T-cell (primary cell): ENCODE results near the gene ELK4. TPM values are rescaled to one million over a fixed set of nuclear protein-coding genes. Genes with fewer than 3 reads are reported as not detected.

ENCODE experiments used
- ATAC-seq, 4 experiments: fragments of 200-7000 bp in 3 of 4; fragments of 150-1000 bp in 1 of 4; cut with Tn5 transposase; replicated peaks in 1 of 4; 1 replicate in 3 of 4; 2 replicates in 1 of 4; pipeline ENCODE4 v1.10.0; 2021; ENCODE audit warnings: moderate library complexity in 3 of 4, mild to moderate bottlenecking in 2 of 4, moderate number of reproducible peaks in 1 of 4
- CTCF ChIA-PET, 2 donors: fragments of 300-600 bp; sonication (Branson Sonifier 250); formaldehyde crosslinking; loops; one replicate each; lab custom pipeline; 2022; ENCODE audit warnings: antibody characterized with exemption in 2 of 2; lab: Charles Lee
- POLR2A ChIA-PET, 2 donors: fragments of 300-600 bp; sonication (Branson Sonifier 250); formaldehyde crosslinking; loops; one replicate each; lab custom pipeline; 2022; ENCODE audit warnings: antibody characterized with exemption in 2 of 2; lab: Charles Lee
- DNase-seq, 35 experiments: peaks; one replicate each; pipeline versions ENCODE4 v3.0.0 to v3.0.0-alpha.2; 2013 to 2023
- H3K27ac ChIP-seq: one replicate; pipeline ENCODE4 v1.5.1; 2013; ENCODE audit warnings: low read length
- H3K27me3 ChIP-seq, 2 experiments: replicated peaks in 1 of 2; 1 replicate in 1 of 2; 2 replicates in 1 of 2; pipeline versions ENCODE4 v1.6.1 to v1.7.0; 2013; ENCODE audit warnings: low read length in 1 of 2, mixed read lengths in 1 of 2; ENCODE audit not compliant: control insufficient read depth in 2 of 2, insufficient read depth in 2 of 2; ENCODE audit errors: extremely low read depth in 1 of 2
- H3K36me3 ChIP-seq, 2 donors: 1 replicate in 1 of 2; 2 replicates in 1 of 2; pipeline versions ENCODE4 v1.6.1 to v1.7.0; 2013; ENCODE audit warnings: low read length in 1 of 2; ENCODE audit not compliant: control insufficient read depth in 2 of 2, insufficient read depth in 1 of 2; ENCODE audit errors: extremely low read depth in 1 of 2
- H3K4me1 ChIP-seq, 2 experiments: 1 replicate in 1 of 2; 2 replicates in 1 of 2; pipeline versions ENCODE4 v1.6.1 to v1.7.0; 2013; ENCODE audit warnings: low read length in 2 of 2, mixed read lengths in 1 of 2; ENCODE audit not compliant: insufficient read depth in 2 of 2, control insufficient read depth in 1 of 2; ENCODE audit errors: extremely low read depth in 1 of 2
- H3K4me3 ChIP-seq, 2 donors: 1 replicate in 1 of 2; 2 replicates in 1 of 2; pipeline versions ENCODE4 v1.5.1 to v1.7.0; 2013; ENCODE audit warnings: mild to moderate bottlenecking in 2 of 2, low read length in 1 of 2, moderate library complexity in 1 of 2; ENCODE audit not compliant: control insufficient read depth in 1 of 2; ENCODE audit errors: extremely low read depth in 1 of 2
- H3K9me3 ChIP-seq: 2 replicates; pipeline ENCODE4 v1.7.0; 2013
- H3K27ac Mint-ChIP-seq, 2 donors: one replicate each; pipeline ENCODE4 v1.8.0; 2020 to 2021; ENCODE audit warnings: mild to moderate bottlenecking in 2 of 2, mixed read lengths in 2 of 2
- H3K27me3 Mint-ChIP-seq, 2 donors: one replicate each; pipeline ENCODE4 v1.8.0; 2021 to 2022; ENCODE audit warnings: mixed read lengths in 2 of 2
- H3K36me3 Mint-ChIP-seq: one replicate; pipeline ENCODE4 v1.8.0; 2021; ENCODE audit warnings: mixed read lengths
- H3K4me1 Mint-ChIP-seq, 3 donors: one replicate each; pipeline ENCODE4 v1.8.0; 2020 to 2022; ENCODE audit warnings: mixed read lengths in 3 of 3, mild to moderate bottlenecking in 1 of 3
- H3K4me3 Mint-ChIP-seq, 3 donors: one replicate each; pipeline ENCODE4 v1.8.0; 2020 to 2022; ENCODE audit warnings: mild to moderate bottlenecking in 3 of 3, mixed read lengths in 3 of 3, moderate library complexity in 3 of 3
- H3K9me3 Mint-ChIP-seq, 3 donors: one replicate each; pipeline ENCODE4 v1.8.0; 2020 to 2022; ENCODE audit warnings: mixed read lengths in 3 of 3
- WGBS: methylation state at CpG from one replicate; pipeline ENCODE4 v1.1.5; 2013; ENCODE audit warnings: missing lambda C conversion rate; ENCODE audit not compliant: insufficient coverage; 5-methylcytosine and 5-hydroxymethylcytosine counted together
- total RNA-seq, 35 experiments: library from RNA in 6 of 35; stranded (reverse) in 6 of 35; fragments of 120-200 nt in 1 of 35; gene quantifications; one replicate each; pipeline versions ENCODE4 v1.2.1 to v1.2.4 and lab custom pipeline; 2013 to 2026

The ELK4 gene
- total RNA-seq, 5 donors from 2014 or later (not counting 1 experiment from before 2014, with no cell fraction given) = 131 to 185 (median 173) TPM

- Mint-ChIP-seq H3K27me3 (no peaks in the 10 kb centered on the region), H3K4me1 (peaks cover 30 to 39% (median 38%) of the 10 kb centered on the region in 3 donors), H3K27ac (no peak overlapping the region), H3K4me3 (no peak overlapping the region), H3K9me3 (no peaks in the 10 kb centered on the region), H3K36me3 (peaks cover 37% of the 10 kb centered on the region)
- DNase-seq = no peak
- ChIA-PET CTCF (no interaction called here), POLR2A (interaction anchor here in 1 of 2 donors (0.6 kb wide), 1 partner anchor 23 kb away, joined by 7 read pairs; no protein-coding TSS in a partner anchor)
- ATAC-seq = no peak
- Histone ChIP-seq H3K4me1 (peaks cover 0 to 6% of the 10 kb centered on the region in 2 experiments), H3K4me3 (no peak overlapping the region), H3K27me3 (no peaks in the 10 kb centered on the region), H3K9me3 (no peaks in the 10 kb centered on the region), H3K27ac (no peak overlapping the region), H3K36me3 (peaks cover 5 to 84% of the 10 kb centered on the region in 2 donors)
- WGBS = no CpG with 5 or more reads among the region's 3 CpGs
Measured at GRCh38 chr1:205619376-205619775, 12.4 kb downstream of the ELK4 start.

DNA sequence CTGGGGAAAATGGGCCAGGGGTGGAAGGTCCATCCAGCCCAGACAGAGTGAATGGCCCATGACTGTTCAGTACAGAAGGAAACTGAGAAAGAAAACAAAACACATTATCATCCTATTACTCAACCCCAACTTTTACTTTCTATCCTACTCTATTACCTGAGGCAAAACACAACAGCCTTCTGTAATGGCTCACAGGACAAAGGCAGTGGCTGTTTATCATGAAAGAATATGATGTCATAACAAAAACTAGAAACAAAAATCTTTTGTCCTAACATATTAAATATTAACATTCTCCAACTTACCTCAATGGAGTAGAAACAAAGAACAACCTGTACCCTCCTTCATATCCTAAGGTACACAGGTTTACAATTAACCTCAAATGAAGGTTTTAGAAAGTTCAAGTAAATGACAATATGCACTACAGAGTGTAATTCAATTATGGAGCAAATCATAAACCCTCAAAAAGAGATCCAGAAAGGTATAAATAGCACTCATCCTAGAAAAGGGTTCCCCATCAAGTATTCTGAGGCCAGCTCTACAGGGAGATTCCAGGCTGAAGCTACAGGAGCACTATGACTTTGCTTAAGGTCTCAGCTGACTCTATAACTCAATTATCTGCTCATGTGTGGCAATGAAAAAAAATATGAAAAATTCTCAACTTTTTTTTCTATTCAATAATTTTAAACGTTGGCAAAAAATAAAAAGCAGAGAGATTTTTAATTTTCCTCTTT, 15.1 kb downstream of the ELK4 start:
- H3K27me3 ChIP-seq = no peaks in the 10 kb centered on the region
- DNase-seq (no peak), ATAC-seq (no peak)
- H3K4me3 Mint-ChIP-seq = no peak overlapping the region
- H3K4me3 ChIP-seq = no peak overlapping the region
- ChIA-PET POLR2A (no interaction called here), CTCF (interaction anchor here in 1 of 2 donors (1.0 kb wide), 1 partner anchor 16 kb away, joined by 3 read pairs; no protein-coding TSS in a partner anchor)
- H3K36me3 Mint-ChIP-seq = peaks cover 45% of the 10 kb centered on the region
- H3K36me3 ChIP-seq = peaks cover 5 to 90% of the 10 kb centered on the region in 2 donors
- no CpG with 5 or more reads among the region's 1 CpG for WGBS
- no peak overlapping the region for H3K27ac Mint-ChIP-seq
- peaks cover under 1 to 14% of the 10 kb centered on the region in 2 experiments for H3K4me1 ChIP-seq
- peaks cover 37 to 44% (median 38%) of the 10 kb centered on the region in 3 donors for H3K4me1 Mint-ChIP-seq
- H3K27me3 Mint-ChIP-seq = no peaks in the 10 kb centered on the region
- no peak overlapping the region for H3K27ac ChIP-seq
- H3K9me3 Mint-ChIP-seq = no peaks in the 10 kb centered on the region
- no peaks in the 10 kb centered on the region for H3K9me3 ChIP-seq

GRCh38 chr1:205615789-205616188, 16.0 kb downstream of the ELK4 start:
- Mint-ChIP-seq H3K4me1 (peaks cover 44 to 51% (median 48%) of the 10 kb centered on the region in 3 donors), H3K36me3 (peaks cover 50% of the 10 kb centered on the region), H3K27ac (no peak overlapping the region), H3K4me3 (no peak overlapping the region), H3K9me3 (no peaks in the 10 kb centered on the region), H3K27me3 (no peaks in the 10 kb centered on the region)
- CTCF ChIA-PET = interaction anchor here in 1 of 2 donors (1.0 kb wide), 1 partner anchor 17 kb away, joined by 3 read pairs; no protein-coding TSS in a partner anchor
- ATAC-seq (no peak), DNase-seq (no peak)
- H3K9me3 ChIP-seq = no peaks in the 10 kb centered on the region
- H3K36me3 ChIP-seq = peaks cover 5 to 89% of the 10 kb centered on the region in 2 donors
- peaks cover 3 to 20% of the 10 kb centered on the region in 2 experiments for H3K4me1 ChIP-seq
- no CpG with 5 or more reads among the region's 1 CpG for WGBS
- no peaks in the 10 kb centered on the region for H3K27me3 ChIP-seq
- H3K27ac ChIP-seq = no peak overlapping the region
- POLR2A ChIA-PET = no interaction called here
- H3K4me3 ChIP-seq = no peak overlapping the region

DNA sequence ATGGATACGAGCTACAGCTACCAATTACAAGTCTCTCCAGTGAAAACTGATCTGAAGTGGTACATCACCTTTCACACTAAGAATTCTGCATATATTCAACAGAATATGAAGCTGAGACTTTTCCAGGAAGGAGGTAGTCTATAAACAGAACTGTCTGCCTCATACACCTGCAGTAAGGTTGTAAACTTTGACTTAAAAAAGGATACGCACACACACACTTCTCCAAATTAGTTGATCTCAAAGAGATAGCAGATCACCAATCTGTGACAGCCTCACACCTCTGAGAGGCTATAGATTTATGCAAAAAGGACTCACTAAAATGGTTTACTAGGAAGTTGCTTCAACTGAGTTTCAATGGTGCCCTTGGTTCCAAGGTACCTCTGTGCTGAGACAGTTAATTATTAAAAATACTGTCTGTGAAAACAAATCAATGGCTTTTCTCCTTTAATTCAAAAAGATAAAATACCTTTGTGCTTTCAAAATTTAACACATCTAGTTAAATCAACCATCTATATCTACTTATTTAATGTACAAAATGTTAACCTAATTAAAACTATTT, 17.9 kb downstream of the ELK4 start:
- no peak for DNase-seq
- no CpG with 5 or more reads among the region's 2 CpGs for WGBS
- Mint-ChIP-seq H3K9me3 (no peaks in the 10 kb centered on the region), H3K4me3 (no peak overlapping the region), H3K27ac (peak overlapping the region in 1 of 2 donors; percentile 27), H3K36me3 (peaks cover 43% of the 10 kb centered on the region), H3K27me3 (no peaks in the 10 kb centered on the region), H3K4me1 (peaks cover 52 to 53% (median 53%) of the 10 kb centered on the region in 3 donors)
- Histone ChIP-seq H3K36me3 (peaks cover 0 to 77% of the 10 kb centered on the region in 2 donors), H3K27me3 (no peaks in the 10 kb centered on the region), H3K27ac (no peak overlapping the region), H3K4me1 (peaks cover 5 to 21% of the 10 kb centered on the region in 2 experiments), H3K9me3 (no peaks in the 10 kb centered on the region), H3K4me3 (no peak overlapping the region)
- POLR2A ChIA-PET = interaction anchor here (0.6 to 0.7 kb wide), 2 partner anchors 18 to 1457 kb away, joined by 10 read pairs; no protein-coding TSS in a partner anchor
- ATAC-seq = no peak
- CTCF ChIA-PET = interaction anchor here in 1 of 2 donors (0.6 kb wide), 1 partner anchor 18 kb away, joined by 6 read pairs; the partner anchor contains the start of gene ELK4

DNA sequence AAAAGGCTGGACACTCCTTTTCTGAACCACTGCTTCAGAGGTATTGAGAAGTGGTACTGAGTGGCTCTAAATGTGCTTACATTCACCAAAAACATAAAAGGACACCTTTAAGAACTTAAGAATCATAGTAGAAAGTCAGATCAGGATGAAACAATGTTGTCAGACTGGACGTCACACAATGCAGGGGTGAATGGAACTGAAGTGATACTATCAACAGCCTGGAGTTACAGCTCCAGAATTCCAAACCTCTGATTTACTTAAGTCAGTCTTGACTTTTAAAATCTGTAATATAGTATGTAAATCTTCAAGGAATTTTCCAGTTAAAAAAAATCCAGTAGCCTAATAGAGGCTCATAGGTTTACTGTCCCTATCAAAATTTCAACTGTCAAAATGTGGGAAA, 19.3 kb downstream of the ELK4 start:
- peaks cover 56 to 60% (median 56%) of the 10 kb centered on the region in 3 donors for H3K4me1 Mint-ChIP-seq
- H3K27ac Mint-ChIP-seq = no peak overlapping the region
- no peak overlapping the region for H3K27ac ChIP-seq
- no peaks in the 10 kb centered on the region for H3K9me3 ChIP-seq
- WGBS = no CpG with 5 or more reads among the region's 1 CpG
- no peaks in the 10 kb centered on the region for H3K27me3 Mint-ChIP-seq
- H3K36me3 ChIP-seq = peaks cover 0 to 73% of the 10 kb centered on the region in 2 donors
- DNase-seq = no peak
- no peaks in the 10 kb centered on the region for H3K27me3 ChIP-seq
- ATAC-seq = no peak
- peaks cover 41% of the 10 kb centered on the region for H3K36me3 Mint-ChIP-seq
- peaks cover 5 to 21% of the 10 kb centered on the region in 2 experiments for H3K4me1 ChIP-seq
- H3K4me3 ChIP-seq = no peak overlapping the region
- ChIA-PET CTCF (interaction anchor here in 1 of 2 donors (0.7 to 1.4 kb wide), 2 partner anchors 21 to 126 kb away, joined by 5 to 6 read pairs; no protein-coding TSS in a partner anchor), POLR2A (interaction anchor here in 1 of 2 donors (0.6 kb wide), 1 partner anchor 12 kb away, joined by 3 read pairs; no protein-coding TSS in a partner anchor)
- no peaks in the 10 kb centered on the region for H3K9me3 Mint-ChIP-seq
- no peak overlapping the region for H3K4me3 Mint-ChIP-seq

DNA sequence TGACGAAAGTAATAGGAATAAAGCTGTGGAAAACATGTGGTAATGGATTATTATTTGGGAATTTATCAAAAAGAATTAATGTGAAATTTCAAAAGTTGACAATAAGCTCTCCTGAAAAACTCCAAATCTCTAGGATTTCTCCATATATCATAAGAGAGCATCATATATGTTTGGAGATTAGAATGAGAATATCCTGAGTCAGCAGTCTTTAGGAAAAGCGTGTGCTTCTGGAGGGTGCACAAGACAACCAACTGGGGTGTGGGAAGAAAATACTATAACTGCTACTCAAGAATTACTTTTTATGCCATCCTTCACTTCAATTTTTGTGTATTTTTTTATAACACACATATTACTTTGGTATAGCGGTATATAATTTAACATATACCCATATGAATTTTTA, 19.7 kb downstream of the ELK4 start:
- ChIA-PET CTCF (interaction anchor here in 1 of 2 donors (0.7 to 1.4 kb wide), 2 partner anchors 20 to 127 kb away, joined by 5 to 6 read pairs; no protein-coding TSS in a partner anchor), POLR2A (interaction anchor here in 1 of 2 donors (0.6 kb wide), 1 partner anchor 11 kb away, joined by 3 read pairs; no protein-coding TSS in a partner anchor)
- H3K4me1 ChIP-seq = peaks cover 5 to 21% of the 10 kb centered on the region in 2 experiments
- H3K36me3 ChIP-seq = peaks cover 0 to 69% of the 10 kb centered on the region in 2 donors
- no peak overlapping the region for H3K27ac ChIP-seq
- DNase-seq (no peak), ATAC-seq (no peak)
- no peak overlapping the region for H3K4me3 Mint-ChIP-seq
- H3K9me3 Mint-ChIP-seq = no peaks in the 10 kb centered on the region
- H3K27ac Mint-ChIP-seq = no peak overlapping the region
- H3K27me3 ChIP-seq = no peaks in the 10 kb centered on the region
- H3K36me3 Mint-ChIP-seq = peaks cover 41% of the 10 kb centered on the region
- no peaks in the 10 kb centered on the region for H3K9me3 ChIP-seq
- H3K27me3 Mint-ChIP-seq = no peaks in the 10 kb centered on the region
- H3K4me3 ChIP-seq = no peak overlapping the region
- H3K4me1 Mint-ChIP-seq = peaks cover 56 to 61% (median 56%) of the 10 kb centered on the region in 3 donors
- no CpG with 5 or more reads among the region's 3 CpGs for WGBS
